Fibroblast of mammary gland (primary cell): ENCODE results near the gene INVS.
"Not testable (repeated sequence)": the region's sequence is repeated elsewhere in the genome, so short reads cannot be mapped to it uniquely, and the experiment has no call there.

Experiments
- DNase-seq: peaks from one replicate; pipeline ENCODE4 v3.0.0-alpha.2; 2010; ENCODE audit warnings: low read depth
- H3K4me3 ChIP-seq: 2 replicates; pipeline ENCODE4 v1.5.1; 2011; ENCODE audit warnings: low read depth, mild to moderate bottlenecking, low read length, moderate library complexity; ENCODE audit not compliant: control insufficient read depth
- CTCF ChIP-seq: conservative IDR thresholded peaks from 2 replicates; pipeline ENCODE4 v1.5.1; 2011; ENCODE audit warnings: low read depth, low read length, inconsistent platforms; ENCODE audit not compliant: control insufficient read depth, insufficient read depth

INVS gene

GRCh38 chr9:100063185-100063584 lies 35.9 kb upstream of the INVS start:
- H3K4me3 ChIP-seq = no peak overlapping the region
- no peak for TF ChIP-seq CTCF
- DNase-seq = no peak

- H3K4me3 ChIP-seq = no peak overlapping the region
- DNase-seq = peak; percentile 85
- TF ChIP-seq CTCF = no peak
Observed at GRCh38 chr9:100064872-100065581, 34.0 kb upstream of the INVS start.

GRCh38 chr9:100066539-100066938 lies 32.5 kb upstream of the INVS start:
- no peak overlapping the region for H3K4me3 ChIP-seq
- DNase-seq = peak; percentile 63
- no peak for TF ChIP-seq CTCF

- not testable (repeated sequence) for DNase-seq
Observed at GRCh38 chr9:100067990-100068389, 31.1 kb upstream of the INVS start.

GRCh38 chr9:100069068-100069467 lies 30.0 kb upstream of the INVS start:
- DNase-seq, H3K4me3 ChIP-seq: not testable (repeated sequence)

More at GRCh38 chr9:100067990-100068389, 31.1 kb upstream of the INVS start:
- H3K4me3 ChIP-seq = not testable (repeated sequence)

- no peak overlapping the region for H3K4me3 ChIP-seq
- no peak for DNase-seq
- TF ChIP-seq CTCF = no peak
Observed at GRCh38 chr9:100070104-100071041, 28.7 kb upstream of the INVS start.

- DNase-seq = no peak
- no peak overlapping the region for H3K4me3 ChIP-seq
- TF ChIP-seq CTCF = no peak
Observed at GRCh38 chr9:100071271-100071670, 27.8 kb upstream of the INVS start.
